Hypothalamus (tissue), 51 donors: ENCODE measurements around the gene REL.
"Not testable (repeated sequence)": the region's sequence is repeated elsewhere in the genome, so short reads cannot be mapped to it uniquely, and the experiment has no call there.

Experiments
- DNase-seq, 51 donors: peaks; one replicate each; lab custom pipeline; 2025; lab: John Stamatoyannopoulos, UW

The REL gene

DNA sequence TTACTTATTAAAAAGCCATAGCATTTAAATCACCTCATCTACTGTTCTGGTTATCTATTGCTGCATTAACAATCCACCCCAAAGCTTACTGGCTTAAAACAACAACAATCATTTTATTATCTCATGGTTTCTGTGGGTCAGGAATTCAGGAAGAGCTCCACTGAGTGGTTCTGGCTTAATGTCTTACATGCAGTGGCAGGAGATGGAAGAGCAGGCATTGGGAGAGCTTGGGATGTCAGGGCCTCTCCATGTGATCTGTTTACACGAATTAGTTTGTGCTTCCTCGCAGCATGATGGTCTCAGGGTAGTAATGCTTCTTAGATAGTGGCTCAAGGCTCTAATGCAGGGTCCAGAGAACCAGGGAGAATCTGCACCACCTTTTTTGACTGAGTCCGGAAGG, 14.4 kb upstream of the REL start:
- no peak for DNase-seq

DNA sequence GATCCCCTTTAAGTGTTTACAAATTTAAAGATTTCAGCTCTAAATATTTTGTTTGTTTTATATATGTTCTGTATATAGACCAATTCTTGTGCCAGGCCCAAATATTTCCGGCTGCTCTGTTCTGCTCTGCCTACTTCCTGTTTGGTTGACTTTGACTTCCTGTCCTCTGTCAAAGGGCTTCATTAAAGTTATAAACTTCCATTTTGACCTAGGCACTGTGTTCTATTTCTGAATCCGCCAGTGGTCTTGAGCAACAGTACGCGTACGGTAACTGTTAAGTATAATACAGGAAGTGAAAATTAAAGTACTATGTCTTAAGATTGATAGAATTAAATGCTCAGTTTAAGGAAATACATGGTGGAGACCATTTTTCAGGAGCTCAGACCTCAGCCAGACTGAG, 13.5 kb upstream of the REL start:
- peak in 2 of 51 donors; percentile 4 to 27 for DNase-seq

DNA sequence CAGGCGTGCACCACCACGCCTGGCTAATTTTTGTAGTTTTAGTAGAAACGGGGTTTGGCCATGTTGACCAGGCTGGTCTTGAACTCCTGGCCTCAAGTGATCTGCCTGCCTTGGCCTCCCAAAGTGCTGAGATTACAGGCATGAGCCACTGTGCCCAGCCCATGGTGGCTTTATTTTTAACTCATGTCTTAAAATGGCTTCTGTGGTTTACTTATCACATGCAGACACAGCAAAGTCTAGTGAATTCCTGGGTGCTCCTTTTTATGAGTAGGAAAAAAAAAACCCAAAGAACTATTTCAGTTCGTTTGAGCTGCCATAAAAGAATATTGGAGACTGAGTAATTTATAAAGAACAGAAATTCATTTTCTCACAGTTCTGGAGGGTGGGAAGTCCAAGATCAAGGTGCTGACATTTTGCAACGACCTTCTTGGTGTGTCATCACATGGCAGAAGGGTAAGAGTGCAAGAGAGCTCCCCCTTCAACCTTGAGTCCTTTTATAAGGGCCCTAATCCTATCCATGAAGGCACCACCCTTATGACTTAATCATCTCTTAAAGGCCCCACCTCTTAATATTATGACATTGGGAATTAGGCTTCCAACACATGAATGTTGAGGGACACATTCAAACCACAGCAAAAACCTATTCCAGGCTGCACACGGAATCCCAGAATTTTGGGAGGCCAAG, 12.6 kb upstream of the REL start:
- no peak for DNase-seq

DNA sequence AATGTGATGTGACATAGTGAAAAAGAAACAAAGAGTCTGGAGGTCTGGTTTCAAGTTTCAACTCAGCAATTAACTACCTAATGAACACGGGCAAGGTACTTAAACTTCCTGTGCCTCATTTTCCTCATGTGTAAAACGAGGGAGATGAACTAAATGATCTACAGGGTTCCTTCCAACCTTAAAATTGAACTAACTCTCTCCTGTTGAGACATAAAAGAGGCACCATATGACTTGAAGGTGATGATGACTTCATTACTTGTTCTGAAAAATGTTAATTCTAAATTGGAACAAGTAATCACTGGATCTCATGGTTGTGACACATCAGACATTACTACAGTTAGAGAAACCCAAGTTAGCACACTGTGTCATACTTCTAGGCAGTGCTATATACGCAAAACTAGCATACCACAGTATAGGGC, 8.9 kb upstream of the REL start:
- DNase-seq: no peak

DNA sequence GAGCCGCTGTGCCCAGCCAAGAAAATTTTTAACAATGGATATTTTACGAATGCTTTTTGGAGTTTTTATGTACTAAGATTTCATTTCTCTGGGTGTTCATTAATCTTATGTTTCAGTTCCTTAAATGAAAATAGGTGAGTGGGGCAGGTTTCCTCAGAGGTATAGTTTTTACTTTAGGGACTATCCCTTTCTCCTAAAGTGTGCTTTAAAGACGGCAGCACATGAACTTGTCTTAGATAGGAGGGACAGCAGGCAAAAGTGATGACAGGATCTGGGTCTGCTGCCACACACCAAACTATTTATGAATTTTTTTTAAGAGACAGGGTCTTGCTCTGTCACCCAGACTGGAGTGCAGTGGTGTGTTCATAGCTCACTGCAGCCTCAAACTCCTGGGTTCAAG, 8.0 kb upstream of the REL start:
- DNase-seq: no peak

DNA sequence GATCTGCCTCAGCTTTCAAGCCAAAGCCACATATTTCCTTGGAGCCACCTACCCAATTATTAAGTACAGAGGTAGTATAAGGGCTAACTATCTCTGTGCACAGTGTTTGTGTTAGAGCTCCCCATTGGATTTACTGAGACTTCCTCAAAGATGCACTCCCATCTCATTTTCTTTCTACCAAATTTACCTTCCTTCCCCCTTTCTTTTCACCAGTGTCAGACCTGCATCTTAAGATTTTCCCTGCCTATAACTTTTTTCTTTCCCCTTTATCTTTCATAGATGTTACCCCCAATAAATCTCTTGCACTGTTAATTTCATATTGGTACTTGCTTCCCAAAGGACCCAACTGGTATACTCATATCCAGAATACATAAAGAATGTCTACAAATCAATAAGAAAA, 5.9 kb upstream of the REL start:
- DNase-seq: no peak

DNA sequence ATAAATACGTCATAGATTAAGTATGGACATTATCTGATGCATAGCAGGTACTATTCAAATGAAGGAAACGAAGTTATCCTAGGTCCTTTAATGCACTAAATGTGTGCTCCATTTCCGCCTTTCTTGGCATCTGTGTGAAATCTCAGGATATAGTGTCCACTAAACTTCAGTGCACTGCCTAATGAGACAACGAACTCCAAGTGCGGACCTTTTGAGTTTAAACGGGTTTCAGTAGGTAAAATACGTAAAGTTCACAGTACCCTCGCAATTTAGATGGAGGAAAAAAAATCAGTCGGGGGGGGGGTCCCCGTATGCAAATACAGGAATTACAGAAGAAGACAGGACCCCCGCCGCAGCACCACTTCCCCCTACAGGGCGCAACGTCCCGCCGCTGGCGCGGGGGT, 729 bp upstream of the REL start:
- peak in 1 of 51 donors; percentile 31 for DNase-seq

DNA sequence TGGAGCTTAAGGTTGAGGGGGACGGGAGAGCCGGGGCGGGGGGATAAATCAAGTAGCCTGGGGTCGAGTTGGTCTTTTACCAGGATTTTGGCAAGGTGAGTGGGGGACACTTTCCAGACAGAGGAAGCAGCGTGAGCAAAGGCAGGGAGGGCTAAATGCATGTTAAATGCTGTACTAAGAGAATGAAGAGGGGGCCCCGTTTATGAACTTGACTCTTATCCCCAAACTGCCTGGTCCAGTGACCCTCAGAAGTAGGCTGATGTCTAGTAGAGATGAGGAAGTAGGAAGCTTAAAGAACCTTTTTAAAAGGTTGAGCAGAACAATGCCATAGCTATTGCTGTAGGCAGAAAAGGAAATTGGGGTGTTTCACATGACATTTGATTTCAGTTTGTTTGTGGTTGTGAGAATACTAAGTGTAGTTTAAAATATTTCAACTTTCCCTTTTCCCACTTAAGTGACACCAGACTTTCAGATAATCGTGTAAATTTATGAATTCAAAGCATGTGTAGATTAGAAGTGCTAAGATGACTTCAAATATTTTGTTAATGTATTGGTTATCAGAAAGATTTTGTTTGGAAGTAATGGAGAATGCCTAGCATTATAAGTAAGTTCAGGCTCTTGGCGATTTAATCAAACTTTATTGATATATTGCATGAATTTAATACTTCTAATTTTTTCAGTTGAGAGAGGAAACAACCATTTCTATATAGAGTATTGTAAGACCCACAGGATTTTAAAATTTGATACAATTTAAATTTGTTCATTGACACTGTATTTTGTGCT, 1.8 kb downstream of the REL start:
- peak in 3 of 51 donors; percentile 13 to 18 (median 15) for DNase-seq

DNA sequence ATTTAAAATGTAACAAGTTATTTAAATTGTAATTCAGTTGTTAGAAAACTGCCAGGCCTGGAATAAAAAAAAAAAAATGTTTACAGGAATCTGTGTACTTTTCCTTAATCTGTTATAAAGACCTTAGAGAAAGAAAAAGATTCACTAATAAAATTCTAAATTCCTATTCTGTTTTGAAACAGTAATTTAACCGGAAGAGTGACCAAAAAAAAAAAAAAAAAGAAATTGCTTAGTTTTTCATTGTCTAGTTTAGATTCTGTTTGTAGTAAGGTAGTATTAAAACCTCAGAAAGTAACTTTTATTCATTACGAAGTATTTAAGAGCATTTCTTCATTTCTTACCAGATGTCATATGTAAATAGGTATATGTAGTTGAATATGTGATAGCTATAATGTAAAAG, 2.5 kb downstream of the REL start:
- DNase-seq: no peak

DNA sequence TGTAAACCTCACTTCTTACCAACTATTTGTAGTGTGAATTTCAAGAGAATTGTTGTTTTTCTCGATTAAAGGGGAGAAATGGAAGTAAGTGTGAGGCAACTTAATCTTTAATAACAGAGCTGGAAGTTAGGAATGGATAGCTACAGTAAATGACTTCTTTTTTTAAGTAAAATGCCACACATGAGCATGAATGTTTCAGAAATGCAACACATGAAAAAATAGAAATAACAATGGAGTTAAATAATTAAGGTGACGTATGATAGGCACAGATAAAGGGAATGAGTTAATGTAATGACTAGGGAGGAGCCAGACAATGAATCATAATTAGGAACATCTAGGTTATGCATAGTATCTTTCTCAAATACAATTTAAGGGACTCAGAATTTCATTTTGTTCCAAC, 3.4 kb downstream of the REL start:
- no peak for DNase-seq

DNA sequence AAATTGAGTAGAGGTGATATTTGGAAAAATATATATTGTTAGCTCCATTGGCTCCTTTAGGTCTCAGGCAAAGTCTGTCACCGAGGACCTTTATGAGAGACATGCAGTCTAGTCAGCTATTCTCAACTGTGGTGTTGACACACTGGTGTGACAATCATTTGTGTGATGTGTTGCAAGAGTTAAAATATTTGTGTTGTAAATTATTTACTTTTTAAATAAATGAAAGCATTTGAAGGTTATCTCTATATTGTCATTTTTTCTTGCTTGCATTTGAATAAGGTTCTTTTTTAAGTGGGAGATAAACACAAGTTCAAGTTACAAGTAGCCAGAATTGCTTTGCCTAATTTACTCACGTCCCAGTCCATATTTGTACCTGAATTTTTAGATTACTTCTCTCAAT, 4.3 kb downstream of the REL start:
- DNase-seq: no peak

DNA sequence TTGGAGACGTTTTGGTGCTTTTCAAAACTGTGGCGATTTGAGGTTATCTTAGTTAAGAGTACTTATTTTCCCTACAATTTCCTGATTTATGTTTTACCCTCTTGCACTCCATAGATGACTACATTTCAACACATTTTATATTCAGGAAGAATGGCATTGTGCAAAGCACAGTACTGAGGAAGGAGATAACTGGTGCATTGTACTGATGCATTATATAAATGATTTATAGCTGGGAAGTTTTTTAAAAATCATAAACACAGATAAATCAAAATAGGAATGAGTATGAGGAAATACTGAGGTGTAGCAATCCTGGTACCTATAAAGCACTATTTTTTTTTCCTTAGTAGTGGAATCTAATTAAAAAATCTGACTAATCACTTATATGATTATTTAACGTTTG, 5.6 kb downstream of the REL start:
- DNase-seq: no peak

DNA sequence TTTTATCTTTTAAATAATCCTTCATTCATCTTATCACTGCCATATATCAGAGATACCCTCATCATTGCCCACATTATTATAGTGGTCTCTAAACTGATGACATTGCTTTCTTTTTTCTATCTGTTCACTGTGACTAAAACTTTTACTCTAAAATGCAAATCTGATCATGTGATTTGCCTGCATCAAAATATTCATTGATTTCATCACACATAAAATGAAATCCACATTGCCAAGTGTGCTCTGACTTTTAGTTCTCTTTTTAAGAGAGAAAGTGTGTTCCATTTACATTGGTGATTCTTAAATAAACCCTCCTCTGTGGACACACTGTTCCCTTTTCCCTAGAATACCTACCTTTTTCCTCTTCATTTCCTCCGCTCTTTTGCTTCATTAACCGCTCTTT, 7.5 kb downstream of the REL start:
- no peak for DNase-seq

DNA sequence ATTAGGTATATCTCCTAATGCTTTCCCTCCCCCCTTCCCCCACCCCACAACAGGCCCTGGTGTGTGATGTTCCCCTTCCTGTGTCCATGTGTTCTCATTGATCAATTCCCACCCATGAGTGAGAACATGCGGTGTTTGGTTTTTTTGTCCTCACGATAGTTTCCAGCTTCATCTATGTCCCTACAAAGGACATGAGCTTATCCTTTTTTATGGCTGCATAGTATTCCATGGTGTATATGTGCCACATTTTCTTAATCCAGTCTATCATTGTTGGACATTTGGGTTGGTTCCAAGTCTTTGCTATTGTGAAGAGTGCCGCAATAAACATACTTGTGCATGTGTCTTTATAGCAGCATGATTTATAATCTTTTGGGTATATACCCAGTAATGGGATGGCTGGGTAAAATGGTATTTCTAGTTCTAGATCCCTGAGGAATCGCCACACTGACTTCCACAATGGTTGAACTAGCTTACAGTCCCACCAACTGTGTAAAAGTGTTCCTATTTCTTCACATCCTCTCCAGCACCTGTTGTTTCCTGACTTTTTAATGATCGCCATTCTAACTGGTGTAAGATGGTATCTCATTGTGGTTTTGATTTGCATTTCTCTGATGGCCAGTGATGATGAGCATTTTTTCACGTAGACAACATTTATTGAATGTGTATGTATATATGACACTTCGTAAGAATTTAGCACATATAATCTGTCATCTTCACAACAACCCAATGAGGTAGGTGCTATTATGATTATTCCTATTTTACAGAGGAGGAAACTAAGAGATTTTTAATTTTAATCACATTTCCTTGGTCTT, 8.4 kb downstream of the REL start:
- DNase-seq: not testable (repeated sequence)

DNA sequence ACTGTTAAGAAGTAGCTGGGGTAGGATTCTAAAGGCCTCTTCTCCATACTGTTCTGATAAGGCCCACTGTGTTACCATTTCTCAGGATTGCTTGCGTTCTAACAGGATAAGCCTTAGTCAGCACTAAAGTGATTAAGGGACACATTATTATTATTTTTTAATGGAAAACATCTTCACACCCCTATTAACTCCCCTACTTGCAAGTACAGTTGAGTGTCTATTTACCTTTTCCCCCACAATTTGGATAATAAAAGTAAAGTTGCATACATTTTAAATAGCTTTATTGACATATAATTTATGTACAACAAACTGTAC, 9.0 kb downstream of the REL start:
- DNase-seq: no peak

DNA sequence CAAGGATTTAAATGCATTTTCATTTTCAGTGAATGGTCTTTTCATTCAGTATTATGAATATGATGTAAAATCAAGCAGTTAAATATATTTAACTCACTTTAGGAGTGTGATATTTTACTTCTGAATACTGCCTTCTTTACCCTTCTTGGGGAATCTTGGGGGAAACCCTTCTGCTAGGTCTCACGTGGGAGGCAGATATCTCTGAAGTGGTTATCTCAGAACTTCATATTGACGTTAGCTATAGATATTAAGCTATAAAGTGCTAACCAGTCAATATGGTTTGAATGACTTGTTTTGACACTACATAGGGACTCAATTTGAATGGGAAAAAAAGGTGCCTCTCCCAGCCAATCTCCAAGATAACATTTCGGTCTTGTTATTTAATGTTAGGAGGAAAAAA, 9.8 kb downstream of the REL start:
- DNase-seq: no peak

DNA sequence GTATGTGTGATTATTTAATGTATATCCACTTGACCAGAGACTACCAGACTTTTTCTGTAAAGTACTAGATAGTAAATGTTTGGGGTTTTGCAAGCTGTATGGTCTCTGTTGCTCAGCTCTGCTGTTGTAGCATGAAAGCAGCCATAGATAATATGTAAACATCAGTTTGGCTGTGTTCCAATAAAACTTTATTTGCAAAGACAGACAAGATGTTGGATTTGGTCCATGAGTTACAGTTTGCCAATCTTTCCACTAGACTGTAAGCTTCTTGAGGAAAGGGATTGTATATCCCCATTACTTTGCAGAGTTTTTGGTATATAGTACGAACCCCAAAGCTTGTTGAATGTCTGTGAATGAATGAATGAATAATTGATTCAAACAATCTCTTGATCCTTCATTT, 17.2 kb downstream of the REL start:
- no peak for DNase-seq

DNA sequence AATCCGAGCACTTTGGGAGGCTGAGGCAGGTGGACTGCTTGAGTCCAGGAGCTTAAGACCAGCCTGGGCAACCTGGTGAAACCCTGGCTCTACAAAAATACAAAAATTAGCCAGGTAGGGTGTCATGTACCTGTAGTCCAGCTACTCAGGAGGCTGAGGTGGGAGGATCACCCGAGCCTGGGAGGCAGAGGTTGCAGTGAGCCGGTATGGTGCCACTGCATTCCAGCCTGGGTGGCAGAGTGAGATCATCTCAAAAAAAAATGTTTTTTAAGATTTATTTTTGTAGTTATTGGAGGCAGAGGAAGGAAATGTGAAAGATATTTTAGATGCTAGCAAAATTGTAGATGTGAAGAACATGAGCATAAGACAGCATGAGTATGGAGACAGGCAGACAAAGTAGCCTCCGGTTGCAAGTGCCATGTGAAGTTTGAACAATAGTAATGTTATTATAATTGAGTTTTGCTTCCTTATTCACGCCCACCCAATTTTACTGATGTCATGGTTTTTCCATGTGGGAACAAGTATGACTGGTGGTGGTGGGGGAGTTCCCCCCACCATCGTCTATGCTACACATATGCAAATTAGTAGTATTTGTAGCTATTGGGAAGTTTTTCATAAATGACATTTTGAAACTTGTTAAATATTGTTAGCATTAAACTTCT, 18.0 kb downstream of the REL start:
- DNase-seq: no peak

DNA sequence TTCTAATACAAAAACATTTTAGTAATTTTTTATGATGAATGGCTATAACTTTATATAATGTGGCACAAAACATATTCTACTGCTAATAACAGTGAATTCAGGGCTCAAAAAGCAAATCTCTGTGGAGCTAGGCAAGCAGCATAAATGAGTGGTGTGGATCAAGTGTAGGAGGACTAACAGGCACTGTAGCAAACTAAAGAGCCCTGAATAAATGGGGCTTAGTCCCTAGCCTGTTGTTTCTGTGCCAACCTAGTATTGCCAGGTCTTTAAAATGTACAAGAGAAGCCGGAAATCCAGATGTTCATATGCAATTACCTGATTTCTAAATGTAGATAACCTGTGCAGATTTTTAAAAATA, 18.5 kb downstream of the REL start:
- no peak for DNase-seq

DNA sequence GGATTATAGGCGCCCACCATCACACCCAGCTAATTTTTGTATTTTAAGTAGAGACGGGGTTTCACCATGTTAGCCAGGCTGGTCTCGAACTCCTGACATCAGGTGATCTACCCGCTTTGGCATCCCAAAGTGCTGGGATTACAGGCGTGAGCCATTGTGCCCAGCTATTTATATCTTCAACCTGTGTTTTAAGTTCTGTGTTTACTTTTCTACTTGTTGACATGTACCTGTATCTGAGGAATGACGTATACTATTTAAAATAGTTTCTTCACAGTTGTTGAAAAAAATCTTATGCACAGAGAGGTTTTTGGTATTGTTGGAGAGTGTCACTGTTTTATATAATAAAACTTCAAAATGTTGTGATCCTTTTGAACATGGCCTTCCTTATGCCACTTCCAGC, 19.9 kb downstream of the REL start:
- not testable (repeated sequence) for DNase-seq

DNA sequence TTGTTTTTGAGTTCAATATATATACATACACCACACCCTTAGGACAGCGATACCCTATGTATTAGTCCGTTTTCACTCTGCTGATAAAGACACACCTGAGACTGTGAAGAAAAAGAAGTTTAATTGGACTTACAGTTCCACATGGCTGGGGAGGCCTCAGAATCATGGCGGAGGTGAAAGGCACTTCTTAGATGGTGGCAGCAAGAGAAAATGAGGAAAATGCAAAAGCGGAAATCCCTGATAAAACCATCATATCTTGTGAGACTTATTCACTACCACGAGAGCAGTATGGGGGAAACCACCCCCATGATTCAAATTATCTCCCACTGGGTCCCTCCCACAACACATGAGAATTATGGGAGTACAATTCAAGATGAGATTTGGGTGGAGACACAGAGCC, 24.5 kb downstream of the REL start:
- not testable (repeated sequence) for DNase-seq
